Adrenal gland (tissue), 5 donors: ENCODE data around the gene ATOX1.

Source experiments
- CTCF ChIP-seq, 6 experiments: fragments of 450-650 bp in 4 of 6; fragments of 200-600 bp in 2 of 6; sonication (generic) in 1 of 6; IDR thresholded peaks; 1 replicate in 5 of 6; 2 replicates in 1 of 6; pipeline versions ENCODE4 v1.5.1 to v1.8.0; 2016 to 2021; ENCODE audit warnings: antibody characterized with exemption in 6 of 6, mild to moderate bottlenecking in 2 of 6, moderate library complexity in 1 of 6
- POLR2A ChIP-seq, 2 donors: fragments of 450-650 bp; IDR thresholded peaks; one replicate each; pipeline ENCODE4 v1.6.1; 2017; ENCODE audit warnings: antibody characterized with exemption in 2 of 2, mild to moderate bottlenecking in 2 of 2, moderate library complexity in 1 of 2
- donor health status: DM: no; HTN: no; CAD: no.

GRCh38 chr5:151708126-151708525, 50.3 kb downstream of the ATOX1 start:
- TF ChIP-seq CTCF (IDR thresholded peaks at IDR 0.05) = no peak
- no peak for TF ChIP-seq POLR2A (IDR thresholded peaks at IDR 0.05)
